Omental fat pad (tissue), 4 donors: Measurements from ENCODE around the gene PLCG2. TPM values are rescaled to one million over a fixed set of nuclear protein-coding genes. Genes with fewer than 3 reads are reported as not detected.
A peak's percentile ranks its signal among the peaks of the same experiment; 100 is the strongest.

Experiments used
- ATAC-seq: fragments of 150-250 bp; one replicate; pipeline ENCODE4 v1.9.1; 2016; ENCODE audit warnings: mild to moderate bottlenecking, moderate library complexity; ENCODE audit not compliant: low FRiP score
- DNase-seq: peaks from one replicate; pipeline ENCODE4 v3.0.0-alpha.2; 2019; ENCODE audit warnings: low spot score
- CTCF ChIP-seq, 3 donors: fragments of 450-650 bp; IDR thresholded peaks; one replicate each; pipeline ENCODE4 v1.5.1; 2016 to 2017; ENCODE audit warnings: antibody characterized with exemption in 3 of 3, mild to moderate bottlenecking in 3 of 3, moderate library complexity in 2 of 3
- total RNA-seq, 4 donors: library from RNA; depleted of rRNA; stranded (reverse); fragments of >200 nt; gene quantifications; one replicate each; pipeline ENCODE4 v1.1.0, GENCODE V29; 2016

Gene PLCG2
- total RNA-seq, 4 donors from 2014 or later, result 8.3 to 59.6 (median 19.9) TPM

- no peak for TF ChIP-seq CTCF (IDR thresholded peaks at IDR 0.05)
- ATAC-seq (no peak), DNase-seq (no peak)
These were observed 11.0 kb upstream of the PLCG2 start for GRCh38 chr16:81767987-81768592.

DNA sequence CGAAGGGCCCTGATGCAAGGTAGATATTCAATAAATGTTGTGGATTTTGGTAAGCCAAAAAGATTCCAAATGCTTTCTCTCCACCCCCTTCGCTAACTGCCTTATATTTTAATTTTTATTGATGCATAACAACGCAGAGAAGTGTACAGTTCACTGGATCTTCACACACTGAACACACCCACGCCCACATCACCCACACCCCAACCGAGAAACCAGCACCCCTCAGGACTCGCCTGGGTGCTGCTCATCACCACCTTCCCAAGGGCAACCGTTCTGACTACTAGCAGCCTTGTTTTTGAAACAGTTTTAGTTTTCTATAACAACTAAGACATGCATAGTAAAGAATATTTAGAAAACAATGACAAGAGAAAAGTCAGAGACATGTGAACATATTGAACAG is 9.1 kb upstream of the PLCG2 start:
- no peak for TF ChIP-seq CTCF (IDR thresholded peaks at IDR 0.05)
- ATAC-seq, result no peak

GRCh38 chr16:81774348-81774747 is 4.7 kb upstream of the PLCG2 start:
- DNase-seq, result no peak
- ATAC-seq, result no peak
- no peak for TF ChIP-seq CTCF (IDR thresholded peaks at IDR 0.05)

More for the DNA sequence above, 9.1 kb upstream of the PLCG2 start:
- no peak for DNase-seq

DNA sequence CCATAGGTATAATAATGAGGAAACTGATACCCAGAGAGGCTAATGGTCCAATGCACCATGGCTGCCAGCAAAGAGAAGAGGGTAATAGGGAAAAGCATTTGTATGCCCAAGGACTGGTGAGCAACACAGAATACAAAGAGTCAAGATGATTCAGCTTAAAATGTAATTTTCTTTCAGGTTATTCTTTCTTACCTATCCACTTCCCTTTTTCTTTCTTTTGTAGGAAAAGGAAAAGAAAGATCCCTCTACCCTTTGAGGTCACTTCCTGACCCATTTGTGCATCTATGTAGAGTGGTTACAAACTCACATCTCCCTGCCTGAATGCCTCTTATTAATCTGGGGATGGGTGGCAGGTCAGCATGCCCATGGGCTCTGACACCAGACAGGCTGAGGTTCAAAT is 3.5 kb upstream of the PLCG2 start:
- TF ChIP-seq CTCF (IDR thresholded peaks at IDR 0.05), result no peak
- ATAC-seq (no peak), DNase-seq (no peak)

- DNase-seq, result no peak
- TF ChIP-seq CTCF (IDR thresholded peaks at IDR 0.05), result no peak
- no peak for ATAC-seq
These were observed 860 bp upstream of the PLCG2 start for GRCh38 chr16:81778231-81778630.

GRCh38 chr16:81779536-81780320 is 637 bp downstream of the PLCG2 start:
- peak; percentile 25 for ATAC-seq
- TF ChIP-seq CTCF (IDR thresholded peaks at IDR 0.05), result no peak
- DNase-seq, result no peak

GRCh38 chr16:81780350-81780749 is 1.3 kb downstream of the PLCG2 start:
- no peak for TF ChIP-seq CTCF (IDR thresholded peaks at IDR 0.05)
- ATAC-seq, result no peak
- DNase-seq, result no peak
